Activated CD4-positive, alpha-beta T cell treated with anti-CD3 and anti-CD28 coated beads for 48 hours (primary cell): ENCODE data around the gene CYTH3.

Experiments used
- DNase-seq: peaks from one replicate; pipeline ENCODE4 v3.0.0-alpha.2; 2020

The CYTH3 gene

DNA sequence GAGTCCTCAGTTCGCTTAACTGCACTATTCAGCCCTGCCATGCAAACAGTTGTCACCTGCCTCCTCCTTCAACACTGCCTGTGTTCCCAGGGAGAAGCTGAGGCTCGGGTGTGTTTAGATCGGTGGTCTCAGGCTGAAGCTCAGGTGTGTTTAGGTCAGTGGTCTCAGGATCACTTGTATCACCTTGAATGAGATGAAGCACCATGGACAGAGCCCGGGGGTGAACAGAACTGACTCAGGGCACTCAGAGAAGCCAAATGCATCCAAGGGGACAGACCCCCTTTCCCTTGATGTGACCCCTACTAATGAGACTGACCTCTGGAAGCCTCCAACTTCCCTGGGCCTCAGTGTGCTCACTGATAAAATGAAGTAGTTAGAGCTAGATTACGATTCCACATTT, 84.0 kb downstream of the CYTH3 start:
- DNase-seq, result no peak

DNA sequence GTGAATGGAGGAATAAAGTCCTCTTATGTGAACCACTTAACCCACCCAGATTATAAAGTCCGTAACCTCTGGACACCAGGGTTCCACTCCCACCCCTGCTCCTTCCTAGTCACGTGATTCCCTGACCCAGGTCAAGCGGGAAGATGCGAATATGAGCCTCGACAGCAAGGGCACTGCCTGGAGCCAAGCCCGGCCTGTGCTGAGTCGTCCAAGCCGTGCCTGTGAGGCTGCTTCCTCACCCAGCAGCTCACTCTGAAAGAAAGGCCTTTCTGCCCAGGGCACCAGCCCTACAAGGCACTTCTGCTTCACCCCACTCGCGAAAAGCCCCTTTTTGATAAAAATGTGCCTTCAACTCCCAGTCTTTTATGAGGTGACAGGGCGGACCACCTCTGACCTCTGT, 85.8 kb downstream of the CYTH3 start:
- no peak for DNase-seq

GRCh38 chr7:6182993-6183392, 89.4 kb downstream of the CYTH3 start:
- no peak for DNase-seq

GRCh38 chr7:6181136-6181535, 91.3 kb downstream of the CYTH3 start:
- DNase-seq, result no peak

- no peak for DNase-seq
Measured at GRCh38 chr7:6180344-6180725, 92.1 kb downstream of the CYTH3 start.

- DNase-seq, result no peak
Measured at GRCh38 chr7:6179620-6180343, 92.6 kb downstream of the CYTH3 start.

- no peak for DNase-seq
Measured at GRCh38 chr7:6178298-6179029, 94.0 kb downstream of the CYTH3 start.

DNA sequence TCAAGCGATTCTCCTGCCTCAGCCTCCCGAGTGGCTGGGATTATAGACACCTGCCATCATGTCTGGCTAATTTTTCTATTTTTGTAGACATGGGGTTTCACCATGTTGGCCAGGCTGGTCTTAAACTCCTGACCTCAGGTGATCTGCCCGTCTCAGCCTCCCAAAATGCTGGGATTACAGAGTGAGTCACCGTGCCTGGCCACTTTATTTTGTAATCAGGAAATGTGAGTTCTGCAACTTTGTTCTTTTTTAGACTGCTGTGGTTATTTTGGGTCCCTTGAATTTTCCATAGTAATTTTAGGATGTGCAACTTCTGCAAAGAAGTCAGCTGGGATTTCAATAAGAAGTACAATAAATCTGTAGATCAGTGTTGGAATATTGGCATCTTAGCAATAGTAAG, 96.8 kb downstream of the CYTH3 start:
- no peak for DNase-seq

GRCh38 chr7:6172910-6173295, 99.5 kb downstream of the CYTH3 start:
- no peak for DNase-seq

GRCh38 chr7:6172224-6172909, 100.1 kb downstream of the CYTH3 start:
- DNase-seq, result no peak

DNA sequence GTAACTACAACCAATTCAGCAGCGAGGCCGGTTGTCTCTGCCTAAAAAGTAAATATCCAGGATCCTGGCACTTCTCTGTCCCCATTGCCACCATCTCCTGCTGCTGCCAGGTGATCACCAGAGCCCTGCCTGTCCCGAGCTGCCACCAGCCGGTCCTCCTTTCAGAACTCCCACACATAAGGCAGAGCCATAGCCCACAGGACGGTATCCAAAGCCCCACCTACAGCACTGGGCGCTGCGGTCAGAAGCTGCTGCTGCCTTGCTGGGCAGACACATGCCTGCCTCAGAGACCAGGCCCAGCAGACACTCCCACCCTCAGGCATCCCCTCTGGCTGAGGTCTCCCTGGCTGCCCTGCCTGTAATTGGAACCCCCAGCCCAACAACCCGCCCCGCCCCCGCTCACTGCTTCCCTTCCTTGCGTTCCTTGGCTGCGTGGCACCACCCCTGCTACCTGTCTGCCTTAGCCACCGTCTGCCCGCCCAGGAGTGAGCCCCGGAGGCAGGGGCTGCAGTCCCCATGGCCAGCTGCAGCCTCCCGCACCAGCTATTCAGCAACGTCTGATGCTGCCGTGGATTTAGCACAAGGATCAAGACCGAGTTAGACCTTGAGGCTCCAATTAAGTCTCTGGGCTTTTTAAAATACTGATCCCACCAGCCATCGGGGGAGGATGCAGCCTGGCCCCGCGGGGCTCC, 100.7 kb downstream of the CYTH3 start:
- DNase-seq, result no peak

DNA sequence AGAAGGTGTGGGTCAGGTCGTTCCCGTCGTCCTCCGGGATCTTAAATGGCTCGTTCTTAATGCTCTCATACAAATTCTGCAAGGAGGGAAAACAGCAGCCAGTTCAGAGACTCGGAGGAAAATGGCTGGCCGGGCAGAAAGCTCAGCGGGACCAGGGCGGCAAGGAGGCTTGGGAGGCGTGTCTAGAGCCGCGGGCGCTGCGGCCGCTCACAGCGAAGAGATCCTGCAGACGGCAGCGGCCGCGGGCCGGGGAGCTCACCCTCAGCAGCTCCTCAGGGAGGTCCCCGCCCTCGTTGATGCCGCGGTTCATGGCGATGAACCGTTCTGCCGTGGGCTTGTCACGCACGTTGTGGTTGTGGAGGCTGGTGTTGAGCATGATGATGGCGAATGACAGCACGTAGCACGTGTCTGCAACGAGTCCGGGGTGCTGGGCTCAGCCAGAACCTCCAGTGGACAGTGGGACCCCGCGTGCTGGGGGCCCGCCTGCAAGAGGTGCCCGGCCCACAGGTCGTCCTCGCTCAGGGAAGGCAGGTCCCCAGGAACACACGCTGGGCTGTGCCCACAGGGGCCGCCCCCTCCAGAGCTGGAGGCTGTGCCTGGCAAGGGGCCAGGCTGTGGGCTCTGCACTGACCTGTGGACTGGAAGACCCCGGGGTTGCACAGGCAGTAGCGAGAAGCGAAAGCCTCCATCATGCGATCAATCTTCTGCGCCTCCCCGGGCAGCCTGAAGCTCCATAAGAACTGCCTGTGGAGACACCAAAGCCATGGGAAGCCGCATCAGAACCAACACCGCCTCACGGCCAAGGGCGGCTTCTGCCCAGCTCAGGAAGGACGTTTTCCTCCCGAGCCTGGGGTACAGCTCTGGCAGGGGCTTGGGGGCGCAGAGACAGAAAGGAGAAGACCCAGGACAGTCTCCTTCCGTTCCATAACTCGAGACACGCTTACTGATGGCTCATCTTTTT, 101.6 kb downstream of the CYTH3 start:
- DNase-seq, result no peak

GRCh38 chr7:6169805-6170520, 102.5 kb downstream of the CYTH3 start:
- DNase-seq, result no peak

- no peak for DNase-seq
Measured at GRCh38 chr7:6168477-6168868, 104.0 kb downstream of the CYTH3 start.

- no peak for DNase-seq
Measured at GRCh38 chr7:6167587-6168476, 104.6 kb downstream of the CYTH3 start.

DNA sequence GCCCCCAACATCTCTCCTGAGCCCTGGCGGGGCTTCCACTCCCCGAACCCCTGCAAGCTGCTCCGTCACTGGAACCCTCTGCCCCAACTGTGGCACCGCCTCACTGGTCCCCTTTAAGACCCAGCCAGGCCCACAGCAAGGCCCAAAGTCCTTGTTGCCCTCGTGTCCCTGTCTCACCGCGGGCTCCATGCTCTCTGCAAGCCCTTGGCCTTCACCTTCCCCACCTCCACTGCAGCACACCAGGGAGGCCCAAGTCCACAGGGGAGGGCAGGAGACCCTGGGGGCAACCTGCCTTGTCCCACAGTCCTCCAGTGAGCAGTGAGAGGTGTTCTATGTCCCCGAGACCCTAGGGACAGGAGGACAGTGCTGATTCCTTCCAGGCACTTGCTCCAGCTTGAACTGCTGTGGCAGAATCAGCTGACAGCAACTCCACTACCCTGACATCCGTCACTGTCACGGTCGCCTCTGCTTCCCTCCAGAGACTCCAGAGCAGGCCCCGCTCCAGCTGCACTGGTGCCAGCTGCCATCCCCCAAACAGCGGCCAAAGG, 105.3 kb downstream of the CYTH3 start:
- no peak for DNase-seq

DNA sequence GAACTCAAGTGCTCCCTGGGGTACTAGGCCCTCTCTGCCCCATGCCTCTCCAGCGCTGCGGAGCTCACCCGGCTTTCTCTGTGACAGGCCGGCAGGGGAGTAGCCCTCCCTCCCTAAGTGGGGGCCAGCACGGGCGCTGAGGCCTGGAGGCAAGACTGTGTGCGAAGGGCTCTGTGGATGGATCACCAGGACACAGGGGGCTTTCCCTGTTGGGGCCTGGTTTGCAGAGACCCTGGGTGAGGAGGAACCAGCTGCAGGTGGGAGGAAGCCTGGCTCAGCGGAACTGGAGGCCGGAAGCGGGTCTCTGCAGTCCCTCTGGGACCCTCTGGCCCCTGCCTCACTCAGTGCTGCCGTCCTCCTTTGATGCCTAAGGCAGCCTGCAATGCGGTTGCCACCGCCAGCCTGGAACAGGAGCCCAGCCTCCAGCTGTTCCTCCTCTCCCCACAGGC, 106.0 kb downstream of the CYTH3 start:
- DNase-seq, result no peak

- no peak for DNase-seq
Measured at GRCh38 chr7:6165521-6166320, 106.7 kb downstream of the CYTH3 start.

- DNase-seq, result no peak
Measured at GRCh38 chr7:6165075-6165474, 107.3 kb downstream of the CYTH3 start.
